ENCODE data around the gene GRIA2. TPM values are rescaled to one million over a fixed set of nuclear protein-coding genes. Genes with fewer than 3 reads are reported as not detected.
"Not testable (repeated sequence)": the region's sequence is repeated elsewhere in the genome, so short reads cannot be mapped to it uniquely, and the experiment has no call there.

GRIA2 gene
- total RNA-seq, 3 donors from 2014 or later: 2.3 to 4.8 TPM; not detected in 1

DNA sequence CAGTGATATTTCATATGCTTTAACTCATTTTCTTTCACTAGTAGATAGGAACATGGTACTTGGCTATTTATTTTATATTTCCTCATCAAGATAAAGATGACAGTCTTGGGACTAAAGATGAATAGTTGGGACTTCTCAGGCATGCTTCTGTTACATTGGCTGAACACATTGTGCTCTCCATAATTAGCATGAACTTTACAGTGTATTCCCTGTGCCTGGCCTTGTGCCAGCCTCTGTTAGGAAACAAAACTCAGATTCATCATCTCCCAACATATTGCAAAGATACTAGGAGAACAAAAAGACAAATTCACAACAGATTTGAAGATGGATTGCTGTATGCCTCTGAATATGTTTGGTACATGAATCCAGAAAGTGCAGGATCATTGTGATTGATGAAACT is 26.4 kb downstream of the GRIA2 start:
- Histone ChIP-seq H3K27ac (no peak overlapping the region), H3K27me3 (no peaks in the 10 kb centered on the region), H3K9me3 (no peaks in the 10 kb centered on the region), H3K36me3 (no peaks in the 10 kb centered on the region), H3K4me3 (no peak overlapping the region), H3K4me1 (no peaks in the 10 kb centered on the region)
- TF ChIP-seq POLR2A (IDR thresholded peaks at IDR 0.05): no peak
- TF ChIP-seq POLR2AphosphoS5 (IDR thresholded peaks at IDR 0.05): no peak
- TF ChIP-seq, protein P1, sequence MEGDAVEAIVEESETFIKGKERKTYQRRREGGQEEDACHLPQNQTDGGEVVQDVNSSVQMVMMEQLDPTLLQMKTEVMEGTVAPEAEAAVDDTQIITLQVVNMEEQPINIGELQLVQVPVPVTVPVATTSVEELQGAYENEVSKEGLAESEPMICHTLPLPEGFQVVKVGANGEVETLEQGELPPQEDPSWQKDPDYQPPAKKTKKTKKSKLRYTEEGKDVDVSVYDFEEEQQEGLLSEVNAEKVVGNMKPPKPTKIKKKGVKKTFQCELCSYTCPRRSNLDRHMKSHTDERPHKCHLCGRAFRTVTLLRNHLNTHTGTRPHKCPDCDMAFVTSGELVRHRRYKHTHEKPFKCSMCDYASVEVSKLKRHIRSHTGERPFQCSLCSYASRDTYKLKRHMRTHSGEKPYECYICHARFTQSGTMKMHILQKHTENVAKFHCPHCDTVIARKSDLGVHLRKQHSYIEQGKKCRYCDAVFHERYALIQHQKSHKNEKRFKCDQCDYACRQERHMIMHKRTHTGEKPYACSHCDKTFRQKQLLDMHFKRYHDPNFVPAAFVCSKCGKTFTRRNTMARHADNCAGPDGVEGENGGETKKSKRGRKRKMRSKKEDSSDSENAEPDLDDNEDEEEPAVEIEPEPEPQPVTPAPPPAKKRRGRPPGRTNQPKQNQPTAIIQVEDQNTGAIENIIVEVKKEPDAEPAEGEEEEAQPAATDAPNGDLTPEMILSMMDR (IDR thresholded peaks at IDR 0.05): no peak
- intact Hi-C loops (cut with DNase I; ENCODE audit: low total_unique reads): no loop called here
- no peak for DNase-seq (ENCODE audit: low spot score in 2 of 2)

DNA sequence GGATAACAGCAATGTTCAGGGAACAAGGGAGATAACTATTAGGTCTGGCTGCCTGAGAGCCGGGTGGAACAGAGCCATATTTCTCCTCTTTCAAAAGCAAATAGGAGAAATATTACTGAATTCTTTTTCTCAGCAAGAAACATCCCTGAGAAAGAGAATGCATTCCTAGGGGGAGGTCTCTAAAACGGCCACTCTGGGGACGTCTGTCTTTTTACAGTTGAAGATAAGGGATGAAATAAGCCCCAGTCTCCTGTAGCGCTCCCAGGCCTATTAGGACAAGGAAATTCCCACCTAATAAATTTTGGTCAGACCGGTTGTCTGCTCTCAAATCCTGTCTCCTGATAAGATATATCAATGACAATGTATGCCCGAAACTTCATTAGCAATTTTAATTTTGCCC is 37.6 kb downstream of the GRIA2 start:
- intact Hi-C loops (cut with DNase I; ENCODE audit: low total_unique reads); H3K27ac ChIP-seq; H3K4me1 ChIP-seq; DNase-seq (ENCODE audit: low spot score in 2 of 2); H3K36me3 ChIP-seq; H3K4me3 ChIP-seq; H3K27me3 ChIP-seq: not testable (repeated sequence)
- peaks cover 14 to 19% of the 10 kb centered on the region in 2 donors for H3K9me3 ChIP-seq

DNA sequence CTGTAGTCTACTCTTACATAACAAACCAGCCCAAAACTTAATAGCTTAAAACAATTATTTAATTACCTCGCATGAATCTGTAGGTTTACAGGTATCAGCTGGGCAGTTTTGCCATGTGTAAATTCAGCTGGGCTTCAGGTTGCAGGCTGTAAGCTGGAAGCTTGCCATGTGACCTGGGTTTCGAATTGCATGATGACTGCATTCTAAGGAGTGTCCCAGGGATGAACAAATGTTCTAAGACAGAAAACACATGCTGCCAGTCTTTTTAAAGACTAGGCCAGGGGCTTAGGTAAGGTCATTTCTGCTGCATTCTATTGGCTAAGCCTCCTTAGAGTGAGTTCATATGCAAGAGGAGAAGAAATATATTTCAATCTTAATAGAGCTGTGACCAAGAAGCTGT is 44.8 kb downstream of the GRIA2 start:
- Histone ChIP-seq H3K36me3 (no peaks in the 10 kb centered on the region), H3K27ac (no peak overlapping the region), H3K4me1 (no peaks in the 10 kb centered on the region), H3K9me3 (no peaks in the 10 kb centered on the region), H3K4me3 (no peak overlapping the region), H3K27me3 (no peaks in the 10 kb centered on the region)
- DNase-seq (ENCODE audit: low spot score in 2 of 2): no peak
- intact Hi-C loops (cut with DNase I; ENCODE audit: low total_unique reads): no loop called here
- TF ChIP-seq POLR2AphosphoS5 (IDR thresholded peaks at IDR 0.05) (no peak), POLR2A (IDR thresholded peaks at IDR 0.05) (no peak)
- TF ChIP-seq, protein P1 (IDR thresholded peaks at IDR 0.05): no peak

DNA sequence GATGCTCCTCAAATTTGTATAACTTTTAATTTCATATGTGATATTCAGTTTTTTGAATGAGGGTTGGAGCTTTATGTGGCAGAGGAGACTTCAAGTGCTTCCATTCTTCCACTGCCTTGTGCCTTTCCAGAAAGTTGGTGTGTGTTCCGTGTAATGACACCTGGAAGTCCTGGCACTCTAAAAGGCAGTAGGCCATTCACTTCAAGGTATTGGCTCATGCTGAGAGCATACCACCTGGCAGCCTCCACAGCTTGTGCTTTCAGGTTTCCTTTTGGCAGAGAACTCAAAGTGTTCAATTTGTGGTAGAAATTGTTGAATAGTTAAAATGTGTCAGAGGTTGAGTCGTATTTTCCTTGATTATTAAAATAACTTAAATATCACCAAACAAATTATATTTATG is 49.6 kb downstream of the GRIA2 start:
- no peak for DNase-seq (ENCODE audit: low spot score in 2 of 2)
- no peak overlapping the region for H3K4me3 ChIP-seq
- no peak overlapping the region for H3K27ac ChIP-seq
- H3K27me3 ChIP-seq: no peaks in the 10 kb centered on the region
- no peaks in the 10 kb centered on the region for H3K4me1 ChIP-seq
- intact Hi-C loops (cut with DNase I; ENCODE audit: low total_unique reads): no loop called here
- no peak for TF ChIP-seq POLR2A (IDR thresholded peaks at IDR 0.05)
- TF ChIP-seq, protein P1 (IDR thresholded peaks at IDR 0.05): no peak
- TF ChIP-seq POLR2AphosphoS5 (IDR thresholded peaks at IDR 0.05): no peak
- no peaks in the 10 kb centered on the region for H3K9me3 ChIP-seq
- no peaks in the 10 kb centered on the region for H3K36me3 ChIP-seq

DNA sequence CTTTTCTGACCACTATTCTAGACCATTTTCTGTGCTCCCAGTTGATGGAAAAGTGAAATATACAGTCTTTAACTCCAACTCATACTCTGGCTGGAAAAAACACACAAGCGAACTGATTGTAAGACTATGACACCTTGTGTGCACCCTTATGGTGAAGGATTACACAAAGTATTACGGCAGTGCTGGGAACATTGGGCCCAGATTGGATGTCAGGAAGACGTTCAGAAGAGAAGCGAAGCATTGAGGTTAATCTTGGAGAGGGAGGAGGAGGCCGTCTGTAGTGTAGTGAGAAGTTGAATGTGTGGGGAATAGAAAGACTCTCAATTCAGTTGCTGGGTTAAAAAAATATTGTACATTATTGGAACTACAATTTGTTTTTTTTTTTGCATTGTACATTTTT is 50.0 kb downstream of the GRIA2 start:
- TF ChIP-seq POLR2AphosphoS5 (IDR thresholded peaks at IDR 0.05) (no peak), POLR2A (IDR thresholded peaks at IDR 0.05) (no peak)
- TF ChIP-seq, protein P1 (IDR thresholded peaks at IDR 0.05): no peak
- Histone ChIP-seq H3K4me3 (no peak overlapping the region), H3K27me3 (no peaks in the 10 kb centered on the region), H3K27ac (no peak overlapping the region), H3K36me3 (no peaks in the 10 kb centered on the region), H3K4me1 (no peaks in the 10 kb centered on the region), H3K9me3 (no peaks in the 10 kb centered on the region)
- no peak for DNase-seq (ENCODE audit: low spot score in 2 of 2)
- intact Hi-C loops (cut with DNase I; ENCODE audit: low total_unique reads): no loop called here
